ENCODE results near the gene GALNT6. TPM values are rescaled to one million over a fixed set of nuclear protein-coding genes. Genes with fewer than 3 reads are reported as not detected.

GALNT6 gene
- total RNA-seq, 1 experiment from 2014 or later: 9.8 TPM

GRCh38 chr12:51328587-51328986, 62.6 kb downstream of the GALNT6 start:
- H2AFZ ChIP-seq (ENCODE audit: low read length): no peak overlapping the region
- no peaks in the 10 kb centered on the region for H3K9me3 ChIP-seq (ENCODE audit: control insufficient read depth, low read depth, low read length)
- no peaks in the 10 kb centered on the region for H3K9me3 Mint-ChIP-seq
- H2BK120ac ChIP-seq (ENCODE audit: low read depth, low read length, poor library complexity, severe bottlenecking): no peak overlapping the region
- no peak overlapping the region for H3K14ac ChIP-seq (ENCODE audit: insufficient read depth, low read length)
- H3K36me3 Mint-ChIP-seq (ENCODE audit: insufficient read depth in 1 of 3, low read depth in 3 of 3): no peaks in the 10 kb centered on the region; a peak in 1 of 7 replicates
- H3K23ac ChIP-seq (ENCODE audit: insufficient read length, low read depth, low read length): no peak overlapping the region
- no peak overlapping the region for H3K9ac ChIP-seq (ENCODE audit: extremely low read depth, insufficient read length, low read length)
- no peak overlapping the region for H3K27ac ChIP-seq (ENCODE audit: insufficient read length, low read depth, low read length)
- H4K8ac ChIP-seq (replicated peaks; ENCODE audit: insufficient read length, low read depth, low read length): no peak overlapping the region
- no peaks in the 10 kb centered on the region; the same call in none of the 2 replicates for H3K27me3 Mint-ChIP-seq (ENCODE audit: low read depth)
- H3K4me1 ChIP-seq (ENCODE audit: insufficient read depth, low read length): no peaks in the 10 kb centered on the region
- no peaks in the 10 kb centered on the region for H3K27me3 ChIP-seq (ENCODE audit: insufficient read depth, low read length)
- no peaks in the 10 kb centered on the region for H3K23me2 ChIP-seq (ENCODE audit: insufficient read length, low read depth, low read length, poor library complexity, severe bottlenecking)
- no peak overlapping the region for H3K4me3 Mint-ChIP-seq
- no CpG with 5 or more reads among the region's 4 CpGs for WGBS (ENCODE audit: extremely low coverage, insufficient read length, low lambda C conversion rate)
- no peak overlapping the region for H2AK5ac ChIP-seq (ENCODE audit: insufficient read length, low read length)
- H3T11ph ChIP-seq (ENCODE audit: low read length): no peak overlapping the region
- H3K18ac ChIP-seq (ENCODE audit: insufficient read length, low read depth, low read length): no peak overlapping the region
- no peak overlapping the region for H3K27ac Mint-ChIP-seq
- no peaks in the 10 kb centered on the region for H4K20me1 ChIP-seq (ENCODE audit: control insufficient read depth, insufficient read depth, insufficient read length)
- no peaks in the 10 kb centered on the region for H3K79me1 ChIP-seq (ENCODE audit: insufficient read depth, low read depth, low read length, poor library complexity, severe bottlenecking)
- no peaks in the 10 kb centered on the region for H3K79me2 ChIP-seq (ENCODE audit: insufficient read depth, low read length)
- H2BK5ac ChIP-seq (ENCODE audit: insufficient read length, low read length): no peak overlapping the region
- no peak for TF ChIP-seq CTCF (conservative IDR thresholded peaks at IDR 0.05)
- H2BK15ac ChIP-seq (ENCODE audit: low read depth, low read length): no peak overlapping the region
- no peak overlapping the region for H2BK12ac ChIP-seq (ENCODE audit: insufficient read length, low read depth, low read length)
- H4K5ac ChIP-seq (ENCODE audit: insufficient read length, low read depth, low read length): no peak overlapping the region
- no peak overlapping the region for H4K91ac ChIP-seq (ENCODE audit: insufficient read length, low read depth, low read length)
- no peak overlapping the region for H2BK20ac ChIP-seq (ENCODE audit: low read depth, low read length, poor library complexity, severe bottlenecking)
- DNase-seq: no peak
- H3K4me1 Mint-ChIP-seq: peaks cover 11 to 13% of the 10 kb centered on the region in 2 experiments
- no peak overlapping the region for H3K4ac ChIP-seq (ENCODE audit: low read depth, low read length)
- H3K4me2 ChIP-seq (ENCODE audit: insufficient read depth, insufficient read length, low read length): no peak overlapping the region
- no peak overlapping the region for H3K56ac ChIP-seq (ENCODE audit: insufficient read length, low read depth, low read length)

All from H9 (cell line).